ENCODE data around the gene ENO2. TPM values are rescaled to one million over a fixed set of nuclear protein-coding genes. Genes with fewer than 3 reads are reported as not detected.
A peak's percentile ranks its signal among the peaks of the same experiment; 100 is the strongest.

Gene ENO2
- total RNA-seq, 2 experiments from 2014 or later, result 85.6 to 103 TPM

- Histone ChIP-seq H3K27ac (ENCODE audit: low read depth in 1 of 2, low read length in 2 of 2) (no peak overlapping the region), H3K36me3 (ENCODE audit: insufficient read depth, low read length) (no peaks in the 10 kb centered on the region), H3K4me3 (ENCODE audit: low read length) (no peak overlapping the region), H3K9me3 (ENCODE audit: control insufficient read depth in 1 of 2, insufficient read depth in 1 of 2, low read length in 2 of 2) (no peaks in the 10 kb centered on the region), H3K4me1 (ENCODE audit: insufficient read depth, low read length) (peaks cover 12% of the 10 kb centered on the region), H3K27me3 (ENCODE audit: control insufficient read depth in 1 of 2, insufficient read depth in 2 of 2, low read length in 2 of 2) (no peaks in the 10 kb centered on the region)
- Mint-ChIP-seq H3K4me1 (ENCODE audit: low read depth) (no peaks in the 10 kb centered on the region), H3K27ac (no peak overlapping the region), H3K27me3 (no peaks in the 10 kb centered on the region), H3K36me3 (ENCODE audit: low read depth) (no peaks in the 10 kb centered on the region), H3K4me3 (no peak overlapping the region), H3K9me3 (no peaks in the 10 kb centered on the region)
- no peak for TF ChIP-seq CTCF (IDR thresholded peaks at IDR 0.05)
- DNase-seq, result peak in 3 of 14 experiments; percentile 29 to 50 (median 48)
- no peak for ATAC-seq (ENCODE audit: poor library complexity)
- CTCF ChIA-PET, result interaction anchor here (1.3 to 2.2 kb wide), 2 partner anchors 9 to 27 kb away, joined by 5 to 12 read pairs; partner anchors contain the start of gene SPSB2
- intact Hi-C loops (cut with DNase I, micrococcal nuclease), result loop anchor here in 1 of 2 experiments (10.0 kb wide), 1 partner anchor 295 kb away; no protein-coding TSS in a partner anchor
- POLR2A ChIA-PET, result interaction anchor here (1.2 to 1.5 kb wide), 2 partner anchors 27 to 44 kb away, joined by 3 to 4 read pairs; partner anchors contain the start of genes C12orf57 and RNU7-1
Observed at GRCh38 chr12:6899837-6900519, 14.4 kb upstream of the ENO2 start.

GRCh38 chr12:6902448-6902847 is 11.9 kb upstream of the ENO2 start:
- no peaks in the 10 kb centered on the region for H3K36me3 Mint-ChIP-seq (ENCODE audit: low read depth)
- ATAC-seq (ENCODE audit: poor library complexity), result no peak

GRCh38 chr12:6903722-6904121 is 10.7 kb upstream of the ENO2 start:
- CTCF ChIA-PET, result interaction anchor here (1.9 to 5.6 kb wide), 6 partner anchors 13 to 58 kb away, joined by 6 to 43 read pairs (median 12); partner anchors contain the start of gene SPSB2
- Mint-ChIP-seq H3K36me3 (ENCODE audit: low read depth) (peaks cover 4% of the 10 kb centered on the region), H3K27ac (no peak overlapping the region), H3K9me3 (no peaks in the 10 kb centered on the region), H3K4me3 (peak overlapping the region; percentile 22), H3K4me1 (ENCODE audit: low read depth) (no peaks in the 10 kb centered on the region), H3K27me3 (no peaks in the 10 kb centered on the region)
- POLR2A ChIA-PET, result interaction anchor here (1.1 to 3.0 kb wide), 4 partner anchors 10 to 40 kb away, joined by 3 to 14 read pairs (median 13); partner anchors contain the start of genes C12orf57, RNU7-1 and SPSB2
- Histone ChIP-seq H3K4me1 (ENCODE audit: insufficient read depth, low read length) (peaks cover 21% of the 10 kb centered on the region), H3K9me3 (ENCODE audit: control insufficient read depth in 1 of 2, insufficient read depth in 1 of 2, low read length in 2 of 2) (no peaks in the 10 kb centered on the region), H3K4me3 (ENCODE audit: low read length) (no peak overlapping the region), H3K36me3 (ENCODE audit: insufficient read depth, low read length) (no peaks in the 10 kb centered on the region), H3K27me3 (ENCODE audit: control insufficient read depth in 1 of 2, insufficient read depth in 2 of 2, low read length in 2 of 2) (no peaks in the 10 kb centered on the region), H3K27ac (ENCODE audit: low read depth in 1 of 2, low read length in 2 of 2) (peak overlapping the region in 1 of 2 donors; percentile 70)
- intact Hi-C loops (cut with DNase I, micrococcal nuclease), result loop anchor here (1.0 to 10.0 kb wide), 4 partner anchors 12 to 291 kb away; partner anchors contain the start of gene SPSB2 (in 1 of the 2)
- no peak for DNase-seq
- no peak for ATAC-seq (ENCODE audit: poor library complexity)
- no peak for TF ChIP-seq CTCF (IDR thresholded peaks at IDR 0.05)

More at GRCh38 chr12:6902448-6902847, 11.9 kb upstream of the ENO2 start:
- no peak for TF ChIP-seq CTCF (IDR thresholded peaks at IDR 0.05)
- CTCF ChIA-PET, result interaction anchor here (1.5 to 2.6 kb wide), 2 partner anchors 11 to 35 kb away, joined by 4 to 15 read pairs; no protein-coding TSS in a partner anchor
- Histone ChIP-seq H3K27ac (ENCODE audit: low read depth in 1 of 2, low read length in 2 of 2) (no peak overlapping the region), H3K9me3 (ENCODE audit: control insufficient read depth in 1 of 2, insufficient read depth in 1 of 2, low read length in 2 of 2) (no peaks in the 10 kb centered on the region), H3K4me1 (ENCODE audit: insufficient read depth, low read length) (peaks cover 21% of the 10 kb centered on the region), H3K27me3 (ENCODE audit: control insufficient read depth in 1 of 2, insufficient read depth in 2 of 2, low read length in 2 of 2) (no peaks in the 10 kb centered on the region), H3K36me3 (ENCODE audit: insufficient read depth, low read length) (no peaks in the 10 kb centered on the region), H3K4me3 (ENCODE audit: low read length) (no peak overlapping the region)
- POLR2A ChIA-PET, result interaction anchor here (1.1 kb wide), 1 partner anchor 12 kb away, joined by 3 read pairs; no protein-coding TSS in a partner anchor
- intact Hi-C loops (cut with DNase I, micrococcal nuclease), result loop anchor here in 1 of 2 experiments (10.0 kb wide), 1 partner anchor 292 kb away; no protein-coding TSS in a partner anchor
- DNase-seq, result no peak
- no peaks in the 10 kb centered on the region for H3K4me1 Mint-ChIP-seq (ENCODE audit: low read depth)
- no peak overlapping the region for H3K27ac Mint-ChIP-seq
- no peaks in the 10 kb centered on the region for H3K27me3 Mint-ChIP-seq
- H3K4me3 Mint-ChIP-seq, result no peak overlapping the region
- no peaks in the 10 kb centered on the region for H3K9me3 Mint-ChIP-seq
